ENCODE measurements around the gene IL4R.

IL4R gene

GRCh38 chr16:27362570-27363245, 48.9 kb downstream of the IL4R start:
- H3K23ac ChIP-seq (ENCODE audit: low read depth, low read length, poor library complexity), result no peak overlapping the region
- H2BK12ac ChIP-seq (ENCODE audit: low read length), result no peak overlapping the region
- no peak overlapping the region for H3K4me3 ChIP-seq (ENCODE audit: low read length in 2 of 2)
- H2BK5ac ChIP-seq (ENCODE audit: low read length), result no peak overlapping the region
- H3K18ac ChIP-seq (ENCODE audit: low read length), result no peak overlapping the region
- H3K79me1 ChIP-seq (ENCODE audit: low read depth, low read length), result no peaks in the 10 kb centered on the region
- H3K27me3 ChIP-seq (ENCODE audit: control insufficient read depth in 3 of 3, insufficient read depth in 3 of 3, low read depth in 1 of 3, low read length in 3 of 3), result no peaks in the 10 kb centered on the region
- no peak overlapping the region for H2BK120ac ChIP-seq (ENCODE audit: low read depth, low read length)
- no peak overlapping the region for H3K14ac ChIP-seq (ENCODE audit: low read length)
- no peak overlapping the region for H2BK15ac ChIP-seq (ENCODE audit: low read length)
- no peak overlapping the region for H4K8ac ChIP-seq (ENCODE audit: low read depth, low read length)
- no peak overlapping the region for H2AFZ ChIP-seq (ENCODE audit: low read length)
- no peak overlapping the region for H2AK5ac ChIP-seq (ENCODE audit: low read depth, low read length)
- H4K91ac ChIP-seq (ENCODE audit: low read depth, low read length, poor library complexity), result no peak overlapping the region
- no peaks in the 10 kb centered on the region for H3K9me3 ChIP-seq (replicated peaks in 1 of 2; ENCODE audit: control insufficient read depth in 2 of 2, insufficient read depth in 1 of 2, low read depth in 1 of 2, low read length in 2 of 2)
- no peak overlapping the region for H3K4me2 ChIP-seq (ENCODE audit: insufficient read depth, low read length, poor library complexity, severe bottlenecking)
- H3K4me1 ChIP-seq (ENCODE audit: control insufficient read depth in 2 of 2, insufficient read depth in 1 of 2, low read depth in 1 of 2, low read length in 2 of 2), result no peaks in the 10 kb centered on the region
- H3K36me3 ChIP-seq (replicated peaks in 1 of 2; ENCODE audit: control insufficient read depth in 2 of 2, insufficient read depth in 2 of 2, low read length in 2 of 2), result peaks cover 1 to 9% of the 10 kb centered on the region in 2 donors
- no peak for DNase-seq (ENCODE audit: low spot score)
- no peak overlapping the region for H3K4ac ChIP-seq (ENCODE audit: low read length)
- H3K27ac ChIP-seq (replicated peaks; ENCODE audit: low read length), result no peak overlapping the region
- WGBS, 2 donors (ENCODE audit: extremely low coverage in 2 of 2, insufficient read length in 2 of 2, insufficient replicate concordance in 1 of 2), result no CpG with 5 or more reads among the region's 16 CpGs
- H3K9ac ChIP-seq (ENCODE audit: low read depth, low read length, poor library complexity), result no peak overlapping the region

GRCh38 chr16:27363246-27363632, 49.5 kb downstream of the IL4R start:
- Histone ChIP-seq H3K36me3 (replicated peaks in 1 of 2; ENCODE audit: control insufficient read depth in 2 of 2, insufficient read depth in 2 of 2, low read length in 2 of 2) (peaks cover 1 to 9% of the 10 kb centered on the region in 2 donors), H3K9me3 (replicated peaks in 1 of 2; ENCODE audit: control insufficient read depth in 2 of 2, insufficient read depth in 1 of 2, low read depth in 1 of 2, low read length in 2 of 2) (no peaks in the 10 kb centered on the region), H2AK5ac (ENCODE audit: low read depth, low read length) (no peak overlapping the region), H3K4me2 (ENCODE audit: insufficient read depth, low read length, poor library complexity, severe bottlenecking) (no peak overlapping the region), H2AFZ (ENCODE audit: low read length) (no peak overlapping the region), H4K91ac (ENCODE audit: low read depth, low read length, poor library complexity) (no peak overlapping the region), H2BK5ac (ENCODE audit: low read length) (no peak overlapping the region), H3K27ac (replicated peaks; ENCODE audit: low read length) (no peak overlapping the region), H3K9ac (ENCODE audit: low read depth, low read length, poor library complexity) (no peak overlapping the region), H2BK12ac (ENCODE audit: low read length) (no peak overlapping the region), H3K23ac (ENCODE audit: low read depth, low read length, poor library complexity) (no peak overlapping the region), H3K14ac (ENCODE audit: low read length) (no peak overlapping the region), H4K8ac (ENCODE audit: low read depth, low read length) (no peak overlapping the region), H3K4me3 (ENCODE audit: low read length in 2 of 2) (no peak overlapping the region), H3K79me1 (ENCODE audit: low read depth, low read length) (no peaks in the 10 kb centered on the region), H3K4ac (ENCODE audit: low read length) (no peak overlapping the region), H3K18ac (ENCODE audit: low read length) (no peak overlapping the region), H3K4me1 (ENCODE audit: control insufficient read depth in 2 of 2, insufficient read depth in 1 of 2, low read depth in 1 of 2, low read length in 2 of 2) (peaks cover 0 to 2% of the 10 kb centered on the region in 2 donors), H2BK120ac (ENCODE audit: low read depth, low read length) (no peak overlapping the region), H2BK15ac (ENCODE audit: low read length) (no peak overlapping the region), H3K27me3 (ENCODE audit: control insufficient read depth in 3 of 3, insufficient read depth in 3 of 3, low read depth in 1 of 3, low read length in 3 of 3) (no peaks in the 10 kb centered on the region)
- WGBS, 2 donors (ENCODE audit: extremely low coverage in 2 of 2, insufficient read length in 2 of 2, insufficient replicate concordance in 1 of 2), result no CpG with 5 or more reads among the region's 5 CpGs
- DNase-seq (ENCODE audit: low spot score), result no peak

GRCh38 chr16:27363797-27364196, 50.0 kb downstream of the IL4R start:
- H4K91ac ChIP-seq (ENCODE audit: low read depth, low read length, poor library complexity), result no peak overlapping the region
- no peaks in the 10 kb centered on the region for H3K79me1 ChIP-seq (ENCODE audit: low read depth, low read length)
- no peak overlapping the region for H3K14ac ChIP-seq (ENCODE audit: low read length)
- no peak overlapping the region for H4K8ac ChIP-seq (ENCODE audit: low read depth, low read length)
- no peak overlapping the region for H3K27ac ChIP-seq (replicated peaks; ENCODE audit: low read length)
- H3K23ac ChIP-seq (ENCODE audit: low read depth, low read length, poor library complexity), result no peak overlapping the region
- H3K36me3 ChIP-seq (replicated peaks in 1 of 2; ENCODE audit: control insufficient read depth in 2 of 2, insufficient read depth in 2 of 2, low read length in 2 of 2), result peaks cover 1 to 9% of the 10 kb centered on the region in 2 donors
- no peak overlapping the region for H2BK120ac ChIP-seq (ENCODE audit: low read depth, low read length)
- H3K4me2 ChIP-seq (ENCODE audit: insufficient read depth, low read length, poor library complexity, severe bottlenecking), result no peak overlapping the region
- no peak overlapping the region for H2BK12ac ChIP-seq (ENCODE audit: low read length)
- no peak overlapping the region for H2AFZ ChIP-seq (ENCODE audit: low read length)
- peaks cover 0 to 2% of the 10 kb centered on the region in 2 donors for H3K4me1 ChIP-seq (ENCODE audit: control insufficient read depth in 2 of 2, insufficient read depth in 1 of 2, low read depth in 1 of 2, low read length in 2 of 2)
- H3K4me3 ChIP-seq (ENCODE audit: low read length in 2 of 2), result no peak overlapping the region
- H3K9me3 ChIP-seq (replicated peaks in 1 of 2; ENCODE audit: control insufficient read depth in 2 of 2, insufficient read depth in 1 of 2, low read depth in 1 of 2, low read length in 2 of 2), result no peaks in the 10 kb centered on the region
- no peak overlapping the region for H3K18ac ChIP-seq (ENCODE audit: low read length)
- no peak overlapping the region for H3K4ac ChIP-seq (ENCODE audit: low read length)
- H2AK5ac ChIP-seq (ENCODE audit: low read depth, low read length), result no peak overlapping the region
- H2BK15ac ChIP-seq (ENCODE audit: low read length), result no peak overlapping the region
- no peak overlapping the region for H3K9ac ChIP-seq (ENCODE audit: low read depth, low read length, poor library complexity)
- no CpG with 5 or more reads among the region's 9 CpGs for WGBS, 2 donors (ENCODE audit: extremely low coverage in 2 of 2, insufficient read length in 2 of 2, insufficient replicate concordance in 1 of 2)
- no peak overlapping the region for H2BK5ac ChIP-seq (ENCODE audit: low read length)
- no peaks in the 10 kb centered on the region for H3K27me3 ChIP-seq (ENCODE audit: control insufficient read depth in 3 of 3, insufficient read depth in 3 of 3, low read depth in 1 of 3, low read length in 3 of 3)
- no peak for DNase-seq (ENCODE audit: low spot score)

- H2AFZ ChIP-seq (ENCODE audit: low read length), result no peak overlapping the region
- no CpG with 5 or more reads among the region's 6 CpGs for WGBS, 2 donors (ENCODE audit: extremely low coverage in 2 of 2, insufficient read length in 2 of 2, insufficient replicate concordance in 1 of 2)
- no peaks in the 10 kb centered on the region for H3K9me3 ChIP-seq (replicated peaks in 1 of 2; ENCODE audit: control insufficient read depth in 2 of 2, insufficient read depth in 1 of 2, low read depth in 1 of 2, low read length in 2 of 2)
- H3K4me1 ChIP-seq (ENCODE audit: control insufficient read depth in 2 of 2, insufficient read depth in 1 of 2, low read depth in 1 of 2, low read length in 2 of 2), result peaks cover 0 to 2% of the 10 kb centered on the region in 2 donors
- H3K4me2 ChIP-seq (ENCODE audit: insufficient read depth, low read length, poor library complexity, severe bottlenecking), result no peak overlapping the region
- H3K27me3 ChIP-seq (ENCODE audit: control insufficient read depth in 3 of 3, insufficient read depth in 3 of 3, low read depth in 1 of 3, low read length in 3 of 3), result no peaks in the 10 kb centered on the region
- no peak overlapping the region for H4K8ac ChIP-seq (ENCODE audit: low read depth, low read length)
- H2BK12ac ChIP-seq (ENCODE audit: low read length), result no peak overlapping the region
- H2AK5ac ChIP-seq (ENCODE audit: low read depth, low read length), result no peak overlapping the region
- H2BK120ac ChIP-seq (ENCODE audit: low read depth, low read length), result no peak overlapping the region
- H3K18ac ChIP-seq (ENCODE audit: low read length), result no peak overlapping the region
- H4K91ac ChIP-seq (ENCODE audit: low read depth, low read length, poor library complexity), result no peak overlapping the region
- no peak overlapping the region for H3K27ac ChIP-seq (replicated peaks; ENCODE audit: low read length)
- H3K79me1 ChIP-seq (ENCODE audit: low read depth, low read length), result no peaks in the 10 kb centered on the region
- no peak overlapping the region for H3K4ac ChIP-seq (ENCODE audit: low read length)
- H3K23ac ChIP-seq (ENCODE audit: low read depth, low read length, poor library complexity), result no peak overlapping the region
- DNase-seq (ENCODE audit: low spot score), result no peak
- no peak overlapping the region for H2BK15ac ChIP-seq (ENCODE audit: low read length)
- H3K36me3 ChIP-seq (replicated peaks in 1 of 2; ENCODE audit: control insufficient read depth in 2 of 2, insufficient read depth in 2 of 2, low read length in 2 of 2), result peaks cover 1 to 9% of the 10 kb centered on the region in 2 donors
- H3K9ac ChIP-seq (ENCODE audit: low read depth, low read length, poor library complexity), result no peak overlapping the region
- H3K4me3 ChIP-seq (ENCODE audit: low read length in 2 of 2), result no peak overlapping the region
- no peak overlapping the region for H2BK5ac ChIP-seq (ENCODE audit: low read length)
- no peak overlapping the region for H3K14ac ChIP-seq (ENCODE audit: low read length)
These were observed 50.8 kb downstream of the IL4R start for GRCh38 chr16:27364493-27365141.
